Keratinocyte (primary cell): ENCODE measurements around the gene ZNF474. TPM values are rescaled to one million over a fixed set of nuclear protein-coding genes. Genes with fewer than 3 reads are reported as not detected.

Experiments used
- DNase-seq: peaks from one replicate; pipeline ENCODE4 v3.0.0-alpha.2; 2011; ENCODE audit warnings: low read depth, missing footprints, low spot score
- FAIRE-seq: peaks from 2 replicates; lab custom pipeline; 2011; peaks lifted over from hg19 to GRCh38; lab: Jason Lieb, UNC
- H2AFZ ChIP-seq: 2 replicates; pipeline ENCODE4 v1.6.0; 2012; ENCODE audit warnings: low read length, control low read depth, inconsistent platforms; ENCODE audit not compliant: control insufficient read depth
- H3K27ac ChIP-seq: 2 replicates; pipeline ENCODE4 v1.5.1; 2011; ENCODE audit warnings: low read length; ENCODE audit not compliant: control insufficient read depth, insufficient read depth
- H3K27me3 ChIP-seq: 3 replicates; pipeline ENCODE4 v1.6.0; 2011; ENCODE audit warnings: low read length; ENCODE audit not compliant: control insufficient read depth, insufficient read depth; ENCODE audit errors: extremely low read depth
- H3K36me3 ChIP-seq, 2 experiments: 2 replicates in 1 of 2; 3 replicates in 1 of 2; pipeline ENCODE4 v1.5.1; 2011; ENCODE audit warnings: low read length in 2 of 2, mild to moderate bottlenecking in 1 of 2; ENCODE audit not compliant: control insufficient read depth in 2 of 2, insufficient read depth in 2 of 2; ENCODE audit errors: extremely low read depth in 1 of 2
- H3K4me1 ChIP-seq: 3 replicates; pipeline ENCODE4 v1.5.1; 2011; ENCODE audit warnings: low read length; ENCODE audit not compliant: control insufficient read depth, insufficient read depth; ENCODE audit errors: extremely low read depth
- H3K4me2 ChIP-seq: 3 replicates; pipeline ENCODE4 v1.6.0; 2011; ENCODE audit warnings: low read depth, low read length; ENCODE audit not compliant: control insufficient read depth, insufficient read depth; ENCODE audit errors: extremely low read depth
- H3K4me3 ChIP-seq, 3 experiments: fragments of 200-600 bp in 1 of 3; sonication (generic) in 1 of 3; 2 replicates in 2 of 3; 3 replicates in 1 of 3; pipeline ENCODE4 v1.5.1; 2011 to 2016; ENCODE audit warnings: low read length in 3 of 3, mild to moderate bottlenecking in 3 of 3, control low read depth in 2 of 3, inconsistent platforms in 1 of 3, low read depth in 1 of 3, mixed read lengths in 1 of 3, mixed run types in 1 of 3, moderate library complexity in 1 of 3; ENCODE audit not compliant: control insufficient read depth in 2 of 3, insufficient read depth in 2 of 3; ENCODE audit errors: extremely low read depth in 1 of 3
- H3K79me2 ChIP-seq: 2 replicates; pipeline ENCODE4 v1.6.0; 2012; ENCODE audit warnings: low read length; ENCODE audit not compliant: control insufficient read depth, insufficient read depth
- H3K9ac ChIP-seq: 3 replicates; pipeline ENCODE4 v1.6.0; 2011; ENCODE audit warnings: low read length; ENCODE audit not compliant: control insufficient read depth, insufficient read depth; ENCODE audit errors: extremely low read depth
- H3K9me1 ChIP-seq: 3 replicates; pipeline ENCODE4 v1.6.0; 2011; ENCODE audit warnings: low read length; ENCODE audit not compliant: control insufficient read depth, insufficient read depth; ENCODE audit errors: extremely low read depth
- H3K9me3 ChIP-seq: 2 replicates; pipeline ENCODE4 v1.5.1; 2012; ENCODE audit warnings: low read depth, low read length; ENCODE audit not compliant: control insufficient read depth
- H4K20me1 ChIP-seq: 3 replicates; pipeline ENCODE4 v1.6.0; 2011; ENCODE audit warnings: low read length; ENCODE audit not compliant: control insufficient read depth, insufficient read depth; ENCODE audit errors: extremely low read depth
- CTCF ChIP-seq, 3 experiments: IDR thresholded peaks in 1 of 3; conservative IDR thresholded peaks in 1 of 3; optimal IDR thresholded peaks in 1 of 3; 2 replicates in 2 of 3; 3 replicates in 1 of 3; pipeline versions ENCODE3 to v1.5.1; 2011; ENCODE audit warnings: low read length in 3 of 3, mild to moderate bottlenecking in 3 of 3, moderate library complexity in 2 of 3, control low read depth in 1 of 3, inconsistent platforms in 1 of 3; ENCODE audit not compliant: insufficient read depth in 2 of 3; ENCODE audit errors: extremely low read depth in 1 of 3
- EZH2 ChIP-seq: IDR thresholded peaks from one replicate; pipeline ENCODE4 v1.6.1; 2012; ENCODE audit warnings: inconsistent platforms, mild to moderate bottlenecking, low read length, moderate library complexity
- dilution Hi-C: fragments of 300-500 bp; cut with MboI; formaldehyde crosslinking; loops from one replicate; pipeline ENCODE4 v1.7.0; 2020; ENCODE audit warnings: low sequenced_read_pairs; ENCODE audit not compliant: extremely low pct_ligation_motif_present
- polyA plus RNA-seq, 5 experiments: library from polyadenylated mRNA; depleted of rRNA in 3 of 5; stranded (reverse) in 3 of 5; stranded (forward) in 1 of 5; unstranded in 1 of 5; fragments of >200 nt; gene quantifications; 1 replicate in 1 of 5; 2 replicates in 3 of 5; 3 replicates in 1 of 5; pipeline versions ENCODE4 v1.2.1 to v1.2.3, GENCODE V29; 2011 to 2012; ENCODE audit warnings: missing spikeins in 2 of 5, low read depth in 1 of 5, low replicate concordance in 1 of 5

The ZNF474 gene
- polyA plus RNA-seq, 1 donor (not counting 4 experiments of a cell fraction or from before 2014, with no cell fraction given), result 0.05 TPM

- no peak for TF ChIP-seq CTCF (optimal IDR thresholded peaks at IDR 0.05 in 1 of 3, IDR thresholded peaks at IDR 0.05 in 1 of 3, conservative IDR thresholded peaks at IDR 0.05 in 1 of 3; ENCODE audit: extremely low read depth in 1 of 3, insufficient read depth in 2 of 3, low read length in 3 of 3)
- no peak for TF ChIP-seq EZH2
- Histone ChIP-seq H3K27me3 (no peaks in the 10 kb centered on the region), H2AFZ (no peak overlapping the region), H3K9me3 (no peaks in the 10 kb centered on the region), H3K27ac (peak overlapping the region; percentile 22), H3K9me1 (no peaks in the 10 kb centered on the region), H3K79me2 (no peaks in the 10 kb centered on the region), H4K20me1 (no peaks in the 10 kb centered on the region), H3K36me3 (no peaks in the 10 kb centered on the region), H3K4me3 (no peak overlapping the region), H3K4me1 (peaks cover 6% of the 10 kb centered on the region), H3K9ac (no peak overlapping the region), H3K4me2 (no peak overlapping the region)
- FAIRE-seq (no peak), DNase-seq (no peak)
- dilution Hi-C loops, result no loop called here
Measured at GRCh38 chr5:122141751-122142150, 12.4 kb downstream of the ZNF474 start.

GRCh38 chr5:122142480-122143164 lies 13.3 kb downstream of the ZNF474 start:
- Histone ChIP-seq H3K9me1 (no peaks in the 10 kb centered on the region), H4K20me1 (no peaks in the 10 kb centered on the region), H3K9ac (peak overlapping the region; percentile 33), H3K27ac (peak overlapping the region; percentile 65), H3K4me2 (peak overlapping the region; percentile 20), H3K4me3 (no peak overlapping the region), H3K9me3 (no peaks in the 10 kb centered on the region), H3K36me3 (no peaks in the 10 kb centered on the region), H2AFZ (peak overlapping the region; percentile 27), H3K79me2 (no peaks in the 10 kb centered on the region), H3K27me3 (no peaks in the 10 kb centered on the region), H3K4me1 (peaks cover 6% of the 10 kb centered on the region)
- dilution Hi-C loops, result no loop called here
- DNase-seq (no peak), FAIRE-seq (peak; percentile 46)
- no peak for TF ChIP-seq EZH2
